Fibroblast of villous mesenchyme (primary cell): ENCODE measurements around the gene FAM168B. TPM values are rescaled to one million over a fixed set of nuclear protein-coding genes. Genes with fewer than 3 reads are reported as not detected.

Experiments used
- DNase-seq: peaks from one replicate; pipeline ENCODE4 v3.0.0-alpha.2; 2010; ENCODE audit warnings: low read depth
- H3K4me3 ChIP-seq: 2 replicates; pipeline ENCODE4 v1.5.1; 2011; ENCODE audit warnings: low read depth, mild to moderate bottlenecking, low read length
- total RNA-seq: library from RNA; depleted of rRNA; stranded (reverse); fragments of >200 nt; gene quantifications from 2 replicates; pipeline ENCODE4 v1.2.3, GENCODE V29; 2012
- TF ChIP-seq, protein P1 (sequence below): IDR thresholded peaks from 2 replicates; pipeline ENCODE4 v1.5.1; 2012; ENCODE audit warnings: low read depth, mild to moderate bottlenecking, low read length; ENCODE audit not compliant: insufficient read depth

FAM168B gene
- total RNA-seq, 1 donor, result 91.5 TPM

DNA sequence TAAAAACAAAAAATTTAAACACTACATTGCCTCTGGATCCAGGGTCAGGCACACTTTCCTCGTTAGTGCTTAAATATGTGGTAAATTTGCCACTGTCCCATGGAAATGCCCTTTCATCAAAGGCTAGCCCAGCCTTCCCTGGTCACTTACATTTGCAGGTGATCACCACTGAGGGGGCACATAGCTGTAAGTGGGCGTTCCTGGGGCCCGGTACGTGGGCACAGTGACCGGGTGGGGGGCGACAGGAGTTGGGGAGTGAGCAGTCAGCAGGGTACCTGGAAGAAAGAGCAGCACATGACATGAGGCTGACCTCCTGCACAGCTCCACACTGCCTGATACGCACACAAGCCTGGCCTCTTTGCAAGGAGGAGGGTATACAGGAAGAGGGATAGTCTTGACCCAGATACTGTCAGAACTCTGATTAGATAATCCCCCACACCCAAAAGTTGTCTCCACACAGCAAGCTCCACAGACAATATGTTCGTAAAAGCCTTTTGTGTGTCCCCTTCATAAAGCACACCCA, 40.5 kb downstream of the FAM168B start:
- DNase-seq, result no peak
- no peak overlapping the region for H3K4me3 ChIP-seq
- TF ChIP-seq, protein P1, sequence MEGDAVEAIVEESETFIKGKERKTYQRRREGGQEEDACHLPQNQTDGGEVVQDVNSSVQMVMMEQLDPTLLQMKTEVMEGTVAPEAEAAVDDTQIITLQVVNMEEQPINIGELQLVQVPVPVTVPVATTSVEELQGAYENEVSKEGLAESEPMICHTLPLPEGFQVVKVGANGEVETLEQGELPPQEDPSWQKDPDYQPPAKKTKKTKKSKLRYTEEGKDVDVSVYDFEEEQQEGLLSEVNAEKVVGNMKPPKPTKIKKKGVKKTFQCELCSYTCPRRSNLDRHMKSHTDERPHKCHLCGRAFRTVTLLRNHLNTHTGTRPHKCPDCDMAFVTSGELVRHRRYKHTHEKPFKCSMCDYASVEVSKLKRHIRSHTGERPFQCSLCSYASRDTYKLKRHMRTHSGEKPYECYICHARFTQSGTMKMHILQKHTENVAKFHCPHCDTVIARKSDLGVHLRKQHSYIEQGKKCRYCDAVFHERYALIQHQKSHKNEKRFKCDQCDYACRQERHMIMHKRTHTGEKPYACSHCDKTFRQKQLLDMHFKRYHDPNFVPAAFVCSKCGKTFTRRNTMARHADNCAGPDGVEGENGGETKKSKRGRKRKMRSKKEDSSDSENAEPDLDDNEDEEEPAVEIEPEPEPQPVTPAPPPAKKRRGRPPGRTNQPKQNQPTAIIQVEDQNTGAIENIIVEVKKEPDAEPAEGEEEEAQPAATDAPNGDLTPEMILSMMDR, result no peak

DNA sequence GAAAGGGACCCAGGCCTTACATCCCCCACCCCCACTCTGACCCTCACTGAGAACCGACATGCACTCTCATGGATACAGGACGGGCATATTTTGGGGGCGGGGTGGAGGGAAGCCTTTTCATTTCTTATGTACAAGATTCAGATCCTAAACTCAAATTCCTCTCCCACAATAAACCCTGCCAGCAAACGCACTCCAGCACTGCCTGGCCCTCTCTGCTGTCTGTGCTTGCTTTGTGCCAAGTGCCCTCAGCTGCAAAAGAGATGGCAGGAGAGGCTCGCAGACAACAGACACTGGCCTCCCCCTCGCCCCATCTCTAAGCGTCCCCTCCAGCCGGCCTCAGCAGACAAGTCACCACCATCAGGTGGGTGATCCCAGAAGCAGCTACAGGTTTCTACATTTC, 42.4 kb downstream of the FAM168B start:
- no peak for DNase-seq
- no peak overlapping the region for H3K4me3 ChIP-seq
- TF ChIP-seq, protein P1, result no peak

DNA sequence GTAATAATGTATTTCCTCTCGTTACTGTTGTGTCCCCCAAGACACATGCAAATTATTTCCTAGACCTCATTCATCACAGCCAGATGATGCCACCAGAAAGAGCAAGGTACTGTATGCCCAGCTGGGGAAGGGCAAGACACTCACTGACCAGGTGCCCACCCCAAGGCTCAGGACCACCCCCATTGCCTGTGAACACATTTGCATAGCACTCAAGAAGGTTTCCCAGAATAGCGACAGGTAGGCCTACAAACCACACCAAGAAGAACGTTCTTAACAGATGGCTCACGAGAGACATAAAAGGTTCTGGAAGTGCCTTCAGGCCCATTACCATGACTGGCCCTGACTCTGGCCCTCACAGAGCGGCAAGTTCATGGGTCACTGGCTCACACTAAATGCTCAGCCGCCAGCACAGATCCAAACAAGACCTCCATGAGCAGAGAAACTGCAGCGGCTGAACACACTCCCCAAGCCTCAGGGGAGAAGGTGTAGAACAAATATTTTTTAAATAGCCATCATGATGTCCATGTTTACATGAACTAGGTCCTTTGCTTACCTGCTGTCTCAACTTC, 44.0 kb downstream of the FAM168B start:
- DNase-seq, result no peak
- TF ChIP-seq, protein P1, result no peak
- no peak overlapping the region for H3K4me3 ChIP-seq

DNA sequence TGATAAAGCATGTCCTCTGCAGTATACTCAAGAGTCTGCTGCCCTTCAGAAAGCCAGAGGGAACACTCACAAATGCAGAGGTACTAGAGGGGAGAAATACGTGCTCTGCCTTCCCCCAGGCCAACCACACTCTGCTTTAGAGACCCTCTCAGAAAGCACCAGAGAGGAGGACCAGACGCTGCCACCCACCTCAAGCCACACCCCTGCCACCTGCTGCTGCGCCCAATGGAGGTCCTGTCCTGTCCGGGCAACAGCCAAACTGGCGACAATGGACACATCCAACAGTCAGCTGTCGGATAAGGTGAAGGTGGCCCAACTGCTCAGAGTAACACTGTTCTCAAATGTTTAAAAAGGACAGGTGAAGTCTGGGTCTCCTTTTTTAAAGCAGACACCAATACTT, 44.6 kb downstream of the FAM168B start:
- TF ChIP-seq, protein P1, result no peak
- DNase-seq, result no peak
- H3K4me3 ChIP-seq, result no peak overlapping the region

DNA sequence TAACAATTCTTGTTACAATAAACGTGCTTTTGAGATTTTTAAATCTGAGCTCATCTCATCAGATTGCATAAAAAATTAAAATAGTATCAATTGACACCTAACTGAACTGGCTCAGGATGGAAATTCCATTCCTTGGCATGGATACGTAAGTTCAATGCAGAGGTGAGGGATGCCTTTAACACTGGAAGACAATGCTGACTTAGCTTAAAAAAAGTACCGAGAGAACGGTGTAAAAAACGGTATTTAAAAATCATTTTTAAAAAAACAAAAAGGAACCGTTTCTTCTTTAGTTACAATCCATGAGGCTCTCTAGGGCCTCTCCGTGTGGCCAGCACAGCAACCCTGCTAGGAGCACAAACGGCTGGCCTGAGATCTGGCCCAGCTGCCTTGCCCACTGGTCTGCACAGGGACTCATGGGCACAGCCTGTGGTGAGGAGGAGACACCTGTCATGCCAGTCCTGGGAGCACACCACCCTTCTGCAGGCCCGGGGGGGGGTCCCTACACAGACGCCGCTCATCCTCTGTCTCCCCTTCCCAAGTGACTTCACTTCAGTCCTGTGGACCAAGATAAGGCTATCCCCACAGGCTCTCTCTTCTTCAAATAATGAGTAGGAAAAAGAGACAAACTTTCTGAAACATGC, 45.2 kb downstream of the FAM168B start:
- no peak for DNase-seq
- H3K4me3 ChIP-seq, result no peak overlapping the region
- TF ChIP-seq, protein P1, result no peak

DNA sequence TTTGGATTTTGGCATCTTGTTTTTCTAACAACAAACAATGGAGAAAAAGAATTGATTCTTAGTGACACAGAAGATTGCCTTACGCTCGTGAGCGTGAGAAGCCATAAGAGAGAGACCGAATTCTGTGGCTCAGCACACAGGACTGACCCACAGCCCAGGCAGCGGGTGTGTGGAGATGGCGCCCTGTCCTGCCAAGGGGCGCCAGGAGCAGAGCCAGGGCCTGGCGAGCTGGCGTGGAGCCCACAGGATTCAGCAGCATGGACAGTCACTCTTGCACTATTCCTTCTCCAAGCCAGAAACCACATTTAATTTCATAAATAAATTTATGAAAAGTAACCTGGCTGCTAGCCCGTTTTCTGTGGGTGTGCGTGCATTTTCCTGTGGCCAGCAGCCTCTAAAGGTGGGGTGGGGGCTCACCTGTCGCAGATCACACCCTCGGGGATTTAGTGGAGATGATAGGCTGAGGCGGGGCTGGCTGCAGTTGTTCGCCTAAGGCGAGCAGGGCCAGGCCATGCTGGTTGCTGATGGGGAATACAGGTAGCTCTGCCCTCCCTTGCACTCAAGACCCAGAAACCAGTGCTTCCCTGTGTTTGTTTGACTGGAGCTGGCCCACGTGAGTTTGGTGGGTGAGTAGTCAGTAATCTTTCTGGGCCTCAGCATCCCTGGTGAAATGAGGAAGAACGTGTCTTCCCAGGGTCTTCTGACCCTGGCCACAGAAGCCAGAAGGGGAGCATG, 46.2 kb downstream of the FAM168B start:
- DNase-seq, result no peak
- TF ChIP-seq, protein P1, result no peak
- no peak overlapping the region for H3K4me3 ChIP-seq
